ENCODE measurements around the gene CREB3L2. TPM values are rescaled to one million over a fixed set of nuclear protein-coding genes. Genes with fewer than 3 reads are reported as not detected.

Gene CREB3L2
- total and polyA plus RNA-seq, 10 of the 15 experiments (the other 5 are each of a cell fraction or from before 2014, with no cell fraction given) = 6.4 to 67.1 (median 26.2) TPM

DNA sequence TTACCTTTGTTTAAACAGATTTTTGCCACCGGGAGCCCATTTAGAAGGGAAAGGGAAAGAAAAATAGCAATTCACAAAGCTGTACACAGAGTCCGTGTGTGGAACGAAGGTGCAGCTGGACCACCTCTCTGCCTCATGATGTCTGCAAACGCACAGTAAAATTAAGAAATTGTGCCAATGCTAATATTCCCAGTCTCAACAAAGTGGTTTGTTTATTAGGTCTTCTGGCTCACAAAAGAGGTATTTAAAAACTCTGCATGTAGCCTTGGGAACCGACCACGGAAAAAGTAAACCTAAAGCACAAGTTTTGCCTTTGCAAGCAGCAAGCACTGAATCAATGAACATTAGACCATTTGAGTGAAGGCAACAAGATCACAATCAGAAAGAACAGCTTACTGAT lies 57.7 kb downstream of the CREB3L2 start (continued):
- TF ChIP-seq CEBPB (IDR thresholded peaks at IDR 0.05; ENCODE audit: borderline replicate concordance in 1 of 2, low read depth in 2 of 2, low read length in 2 of 2) = no peak
- no peak for TF ChIP-seq TAF1 (IDR thresholded peaks at IDR 0.05; ENCODE audit: borderline replicate concordance, low read depth, low read length)
- no peak for TF ChIP-seq MEF2B (IDR thresholded peaks at IDR 0.05; ENCODE audit: partially characterized antibody, poor library complexity, severe bottlenecking)
- TF ChIP-seq TARDBP (IDR thresholded peaks at IDR 0.05; ENCODE audit: borderline replicate concordance) = no peak
- no peak for TF ChIP-seq BHLHE40 (IDR thresholded peaks at IDR 0.05; ENCODE audit: borderline replicate concordance in 1 of 2, low read depth in 2 of 2, low read length in 1 of 2)
- TF ChIP-seq, protein P1, sequence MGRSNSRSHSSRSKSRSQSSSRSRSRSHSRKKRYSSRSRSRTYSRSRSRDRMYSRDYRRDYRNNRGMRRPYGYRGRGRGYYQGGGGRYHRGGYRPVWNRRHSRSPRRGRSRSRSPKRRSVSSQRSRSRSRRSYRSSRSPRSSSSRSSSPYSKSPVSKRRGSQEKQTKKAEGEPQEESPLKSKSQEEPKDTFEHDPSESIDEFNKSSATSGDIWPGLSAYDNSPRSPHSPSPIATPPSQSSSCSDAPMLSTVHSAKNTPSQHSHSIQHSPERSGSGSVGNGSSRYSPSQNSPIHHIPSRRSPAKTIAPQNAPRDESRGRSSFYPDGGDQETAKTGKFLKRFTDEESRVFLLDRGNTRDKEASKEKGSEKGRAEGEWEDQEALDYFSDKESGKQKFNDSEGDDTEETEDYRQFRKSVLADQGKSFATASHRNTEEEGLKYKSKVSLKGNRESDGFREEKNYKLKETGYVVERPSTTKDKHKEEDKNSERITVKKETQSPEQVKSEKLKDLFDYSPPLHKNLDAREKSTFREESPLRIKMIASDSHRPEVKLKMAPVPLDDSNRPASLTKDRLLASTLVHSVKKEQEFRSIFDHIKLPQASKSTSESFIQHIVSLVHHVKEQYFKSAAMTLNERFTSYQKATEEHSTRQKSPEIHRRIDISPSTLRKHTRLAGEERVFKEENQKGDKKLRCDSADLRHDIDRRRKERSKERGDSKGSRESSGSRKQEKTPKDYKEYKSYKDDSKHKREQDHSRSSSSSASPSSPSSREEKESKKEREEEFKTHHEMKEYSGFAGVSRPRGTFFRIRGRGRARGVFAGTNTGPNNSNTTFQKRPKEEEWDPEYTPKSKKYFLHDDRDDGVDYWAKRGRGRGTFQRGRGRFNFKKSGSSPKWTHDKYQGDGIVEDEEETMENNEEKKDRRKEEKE (IDR thresholded peaks at IDR 0.05) = no peak
- TF ChIP-seq FOXK2 (IDR thresholded peaks at IDR 0.05) = no peak
- no peak for TF ChIP-seq RAD21 (IDR thresholded peaks at IDR 0.05; ENCODE audit: insufficient read depth, low read depth, low read length)
- TF ChIP-seq KDM1A (IDR thresholded peaks at IDR 0.05; ENCODE audit: borderline replicate concordance) = no peak
- no peak for TF ChIP-seq TCF12 (IDR thresholded peaks at IDR 0.05; ENCODE audit: low read depth, low read length)
- TF ChIP-seq KAT2A (conservative IDR thresholded peaks at IDR 0.05; ENCODE audit: control insufficient read depth, low read depth, low read length) = no peak
- no peak for TF ChIP-seq TBL1XR1 (IDR thresholded peaks at IDR 0.05; ENCODE audit: low read depth, low read length)
- TF ChIP-seq, protein P2, sequence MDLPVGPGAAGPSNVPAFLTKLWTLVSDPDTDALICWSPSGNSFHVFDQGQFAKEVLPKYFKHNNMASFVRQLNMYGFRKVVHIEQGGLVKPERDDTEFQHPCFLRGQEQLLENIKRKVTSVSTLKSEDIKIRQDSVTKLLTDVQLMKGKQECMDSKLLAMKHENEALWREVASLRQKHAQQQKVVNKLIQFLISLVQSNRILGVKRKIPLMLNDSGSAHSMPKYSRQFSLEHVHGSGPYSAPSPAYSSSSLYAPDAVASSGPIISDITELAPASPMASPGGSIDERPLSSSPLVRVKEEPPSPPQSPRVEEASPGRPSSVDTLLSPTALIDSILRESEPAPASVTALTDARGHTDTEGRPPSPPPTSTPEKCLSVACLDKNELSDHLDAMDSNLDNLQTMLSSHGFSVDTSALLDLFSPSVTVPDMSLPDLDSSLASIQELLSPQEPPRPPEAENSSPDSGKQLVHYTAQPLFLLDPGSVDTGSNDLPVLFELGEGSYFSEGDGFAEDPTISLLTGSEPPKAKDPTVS (IDR thresholded peaks at IDR 0.05; ENCODE audit: low read depth, low read length) = no peak

Measured in GM12878 (cell line).